B cell (primary cell): Measurements from ENCODE around the gene ELAVL4.
"Not testable (repeated sequence)": the region's sequence is repeated elsewhere in the genome, so short reads cannot be mapped to it uniquely, and the experiment has no call there.

Experiments
- CTCF ChIP-seq: fragments of 200-600 bp; IDR thresholded peaks from one replicate; pipeline ENCODE4 v1.8.0; 2022; ENCODE audit warnings: antibody characterized with exemption, mild to moderate bottlenecking
- EZH2 ChIP-seq: IDR thresholded peaks from 2 replicates; pipeline ENCODE4 v1.6.1; 2012; ENCODE audit warnings: borderline replicate concordance, low read depth, mild to moderate bottlenecking, moderate library complexity, low read length; ENCODE audit not compliant: insufficient read depth, poor library complexity, severe bottlenecking

GRCh38 chr1:50166351-50166750 lies 57.6 kb downstream of the ELAVL4 start:
- TF ChIP-seq CTCF, EZH2: not testable (repeated sequence)
